Sciatic nerve (tissue), 2 donors: ENCODE data around the gene BAG1. TPM values are rescaled to one million over a fixed set of nuclear protein-coding genes. Genes with fewer than 3 reads are reported as not detected.

ENCODE experiments used
- ATAC-seq: fragments of 200-7000 bp; cut with Tn5 transposase; one replicate; pipeline ENCODE4 v1.9.1; 2020; ENCODE audit warnings: mild to moderate bottlenecking, moderate library complexity
- DNase-seq: peaks from one replicate; pipeline ENCODE4 v3.0.0-alpha.2; 2020; ENCODE audit warnings: low spot score
- intact Hi-C: fragments of 100-400 bp; cut with DNase I; formaldehyde crosslinking; loops from one replicate; pipeline ENCODE4 v1.14.2; 2022
- total RNA-seq: library from RNA; stranded (reverse); fragmentation: NEBNext Ultra II Directional; extraction: Animal tissue kit (Norgen Biotek cat#: 25700); gene quantifications from one replicate; pipeline ENCODE4 v1.2.1, GENCODE V29; 2021
- donor health status: DM: no; HTN: no; CAD: no.
- donor health status: DM: no; HTN: no; CAD: no.

The BAG1 gene
- 85.6 TPM for total RNA-seq

DNA sequence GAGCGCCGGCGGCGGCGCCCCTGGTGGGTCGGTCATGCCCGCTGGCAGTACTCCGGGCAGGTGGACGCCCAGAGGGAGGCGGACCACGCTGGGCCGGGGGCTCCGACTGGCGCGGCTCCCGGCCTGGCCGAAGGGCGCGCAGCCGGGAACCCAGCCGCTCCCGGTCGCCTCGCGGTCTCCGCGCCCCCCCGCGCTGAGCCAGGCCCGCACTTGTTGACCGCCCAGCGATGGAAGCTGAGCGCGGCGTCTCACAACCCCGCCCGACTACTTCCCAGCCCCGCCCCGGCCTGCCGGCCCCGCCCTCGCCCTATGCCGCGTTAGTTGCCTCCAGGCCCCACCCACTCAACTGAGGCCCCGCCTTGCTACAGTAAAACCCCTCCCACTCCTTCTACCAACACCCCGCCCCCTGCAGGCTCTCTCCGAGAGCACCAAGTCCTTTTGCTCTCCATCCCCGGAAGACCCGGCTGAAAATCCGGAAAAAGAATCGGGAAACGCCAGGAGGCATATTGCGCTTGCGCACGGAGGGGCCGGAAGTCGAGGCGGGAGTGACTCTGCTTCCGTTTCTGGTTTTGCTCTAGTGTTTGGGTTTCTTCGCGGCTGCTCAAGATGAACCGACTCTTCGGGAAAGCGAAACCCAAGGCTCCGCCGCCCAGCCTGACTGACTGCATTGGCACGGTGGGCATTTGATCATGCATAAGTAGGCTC lies at the start of gene BAG1, which contains the start of gene CHMP5:
BAG1 (minus strand) TSS at position 236 of the 705 bp plus-strand sequence.
CHMP5 (plus strand) TSS at position 577 of the 705 bp plus-strand sequence; CDS start at position 607, 30 bp downstream.
- DNase-seq, result peak; percentile 100
- ATAC-seq, result peak; percentile 99
- intact Hi-C loops, result no loop called here

DNA sequence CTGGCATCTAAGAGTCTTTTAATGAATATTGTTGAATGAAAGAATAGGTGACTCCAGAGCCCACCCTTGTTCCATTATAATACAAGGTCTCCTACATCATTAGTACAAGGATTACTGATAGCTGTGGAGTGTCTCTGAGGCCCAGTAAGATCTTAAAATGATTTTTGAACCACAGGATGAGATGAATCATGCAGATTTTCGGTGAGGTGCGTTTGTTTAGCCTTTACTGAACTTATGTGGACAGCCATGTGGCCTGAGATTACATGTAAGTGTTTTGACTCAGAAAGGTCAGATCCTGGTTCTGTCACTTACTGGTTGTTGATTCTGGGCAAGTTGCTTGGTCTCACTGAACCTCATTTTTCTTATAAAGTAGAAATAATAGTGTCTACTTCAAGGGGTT lies 47.4 kb upstream of the BAG1 start:
- DNase-seq, result no peak

DNA sequence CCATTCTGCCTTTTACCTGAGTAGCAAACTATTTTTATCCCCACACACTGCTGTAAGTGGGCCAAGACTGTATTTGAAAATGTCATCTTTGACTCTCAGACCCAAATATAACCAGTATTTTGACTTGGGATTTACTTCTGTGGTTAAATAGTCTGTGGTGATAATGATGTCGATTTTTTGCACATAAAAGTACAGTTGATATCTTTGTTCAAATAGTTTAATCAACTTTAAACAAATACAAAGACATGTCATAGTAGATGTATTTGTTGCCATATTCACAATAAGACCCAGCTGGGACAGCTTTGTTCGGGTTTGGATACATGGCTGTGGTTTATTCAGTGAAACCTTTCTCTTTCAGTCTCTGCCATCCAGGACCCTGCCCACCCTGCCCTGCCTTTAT lies 46.2 kb upstream of the BAG1 start:
- intact Hi-C loops, result no loop called here
- DNase-seq (no peak), ATAC-seq (no peak)

More for the DNA sequence above, 47.4 kb upstream of the BAG1 start:
- no peak for ATAC-seq
- intact Hi-C loops, result no loop called here

- ATAC-seq (no peak), DNase-seq (no peak)
- intact Hi-C loops, result no loop called here
These were observed 45.4 kb upstream of the BAG1 start for GRCh38 chr9:33309903-33310302.

GRCh38 chr9:33307067-33307466 lies 42.6 kb upstream of the BAG1 start:
- no peak for ATAC-seq
- intact Hi-C loops, result no loop called here
- DNase-seq, result no peak

- intact Hi-C loops, result no loop called here
- no peak for DNase-seq
- no peak for ATAC-seq
These were observed 41.5 kb upstream of the BAG1 start for GRCh38 chr9:33306037-33306436.

DNA sequence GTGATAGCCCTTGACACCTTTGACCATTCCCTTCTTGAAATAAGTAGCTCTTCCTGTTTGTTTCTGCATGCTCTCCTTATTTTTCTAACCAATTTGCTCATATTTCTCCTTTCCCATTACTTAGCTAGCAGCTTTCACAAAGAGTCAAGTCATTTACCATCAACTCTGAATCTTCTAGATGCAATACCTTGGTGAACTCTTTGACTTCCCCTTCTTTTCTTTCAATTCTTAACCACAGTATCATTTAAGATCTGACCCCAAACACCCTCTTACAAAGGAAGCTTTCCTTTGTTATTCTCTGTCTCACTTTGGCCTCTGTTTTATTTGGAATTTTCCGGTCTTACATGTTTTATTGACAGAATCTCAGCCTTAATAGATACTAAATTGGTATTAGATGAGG lies 39.9 kb upstream of the BAG1 start:
- ATAC-seq (no peak), DNase-seq (no peak)
- intact Hi-C loops, result no loop called here

DNA sequence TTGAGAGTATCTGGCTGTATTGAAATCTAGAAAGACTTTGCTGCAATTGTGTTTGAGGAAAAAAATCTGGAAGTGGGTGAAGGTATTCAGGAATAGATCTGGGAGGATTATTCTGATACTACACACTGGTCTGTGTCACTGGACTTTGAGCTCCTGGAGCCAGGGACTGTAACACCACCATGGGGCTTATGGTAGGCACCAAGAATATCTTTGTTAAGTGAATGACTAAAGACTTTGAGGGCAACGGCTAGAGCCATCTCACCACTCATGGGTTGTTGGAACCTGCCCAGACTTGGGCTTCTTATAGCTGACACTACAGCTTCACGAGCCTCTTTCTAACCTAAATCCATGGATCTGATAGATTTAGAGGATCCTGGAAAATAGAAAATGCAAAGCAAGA lies 36.0 kb upstream of the BAG1 start:
- ATAC-seq, result no peak
- DNase-seq, result no peak
- intact Hi-C loops, result no loop called here

DNA sequence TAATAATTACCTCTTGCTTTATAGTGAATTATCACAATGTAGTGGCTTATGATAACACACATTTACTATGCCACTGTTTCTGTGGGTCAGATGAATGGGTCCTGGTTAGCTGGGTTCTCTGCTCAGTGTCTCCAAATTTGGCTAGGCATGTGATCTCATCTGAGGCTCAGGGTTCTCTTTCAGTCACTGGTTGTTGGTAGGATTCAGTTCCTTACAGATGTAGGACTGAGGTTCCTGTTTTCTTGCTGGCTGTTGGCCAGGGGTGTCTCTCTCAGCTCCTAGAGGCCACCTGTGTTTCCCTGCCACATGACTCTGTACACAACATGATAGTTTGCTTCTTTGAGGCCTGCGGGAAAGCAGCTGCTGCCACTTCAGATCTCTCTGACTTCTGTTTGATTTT lies 32.9 kb upstream of the BAG1 start:
- ATAC-seq (peak; percentile 89), DNase-seq (no peak)
- intact Hi-C loops, result no loop called here

- DNase-seq (no peak), ATAC-seq (no peak)
- intact Hi-C loops, result no loop called here
These were observed 31.1 kb upstream of the BAG1 start for GRCh38 chr9:33295571-33295970.

DNA sequence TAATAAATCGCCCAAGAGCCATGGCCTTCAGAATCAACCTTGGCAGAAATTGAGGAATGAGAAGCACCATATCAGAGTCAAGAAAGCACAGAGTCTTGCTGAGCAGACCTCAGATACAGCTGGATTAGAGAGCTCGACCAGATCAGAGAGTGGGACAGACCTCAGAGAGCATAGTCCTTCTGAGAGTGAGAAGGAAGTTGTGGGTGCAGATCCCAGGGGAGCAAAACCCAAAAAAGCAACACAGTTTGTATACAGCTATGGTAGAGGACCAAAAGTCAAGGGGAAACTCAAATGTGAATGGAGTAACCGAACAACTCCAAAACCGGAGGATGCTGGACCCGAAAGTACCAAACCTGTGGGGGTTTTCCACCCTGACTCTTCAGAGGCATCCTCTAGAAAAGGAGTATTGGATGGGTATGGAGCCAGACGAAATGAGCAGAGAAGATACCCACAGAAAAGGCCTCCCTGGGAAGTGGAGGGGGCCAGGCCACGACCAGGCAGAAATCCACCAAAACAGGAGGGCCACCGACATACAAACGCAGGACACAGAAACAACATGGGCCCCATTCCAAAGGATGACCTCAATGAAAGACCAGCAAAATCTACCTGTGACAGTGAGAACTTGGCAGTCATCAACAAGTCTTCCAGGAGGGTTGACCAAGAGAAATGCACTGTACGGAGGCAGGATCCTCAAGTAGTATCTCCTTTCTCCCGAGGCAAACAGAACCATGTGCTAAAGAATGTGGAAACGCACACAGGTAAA lies 30.3 kb upstream of the BAG1 start:
- intact Hi-C loops, result no loop called here
- ATAC-seq, result no peak
- no peak for DNase-seq

GRCh38 chr9:33293782-33294181 lies 29.3 kb upstream of the BAG1 start:
- ATAC-seq, result no peak
- intact Hi-C loops, result no loop called here
- no peak for DNase-seq

DNA sequence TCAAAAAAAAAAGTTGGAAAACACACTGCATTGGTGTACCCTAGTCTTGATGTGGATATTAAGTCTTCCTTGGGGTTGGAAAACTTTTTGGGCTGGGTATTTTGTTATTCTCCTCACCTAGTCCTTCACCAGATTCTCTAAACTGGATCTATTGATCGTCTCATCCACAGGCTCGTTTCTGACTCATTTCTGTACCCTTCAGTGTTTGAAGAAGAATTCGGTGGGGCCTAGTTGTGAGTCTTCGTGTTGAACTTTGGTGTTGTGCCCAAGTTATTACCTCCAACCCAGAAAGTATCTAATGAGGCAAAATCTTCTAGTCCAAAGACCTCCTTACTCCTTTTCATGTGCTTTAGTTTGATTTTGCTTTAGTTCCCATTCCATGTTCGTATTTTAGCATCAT lies 27.4 kb upstream of the BAG1 start:
- intact Hi-C loops, result no loop called here
- DNase-seq (no peak), ATAC-seq (no peak)

GRCh38 chr9:33291031-33291397 lies 26.5 kb upstream of the BAG1 start:
- ATAC-seq (no peak), DNase-seq (no peak)
- intact Hi-C loops, result no loop called here

DNA sequence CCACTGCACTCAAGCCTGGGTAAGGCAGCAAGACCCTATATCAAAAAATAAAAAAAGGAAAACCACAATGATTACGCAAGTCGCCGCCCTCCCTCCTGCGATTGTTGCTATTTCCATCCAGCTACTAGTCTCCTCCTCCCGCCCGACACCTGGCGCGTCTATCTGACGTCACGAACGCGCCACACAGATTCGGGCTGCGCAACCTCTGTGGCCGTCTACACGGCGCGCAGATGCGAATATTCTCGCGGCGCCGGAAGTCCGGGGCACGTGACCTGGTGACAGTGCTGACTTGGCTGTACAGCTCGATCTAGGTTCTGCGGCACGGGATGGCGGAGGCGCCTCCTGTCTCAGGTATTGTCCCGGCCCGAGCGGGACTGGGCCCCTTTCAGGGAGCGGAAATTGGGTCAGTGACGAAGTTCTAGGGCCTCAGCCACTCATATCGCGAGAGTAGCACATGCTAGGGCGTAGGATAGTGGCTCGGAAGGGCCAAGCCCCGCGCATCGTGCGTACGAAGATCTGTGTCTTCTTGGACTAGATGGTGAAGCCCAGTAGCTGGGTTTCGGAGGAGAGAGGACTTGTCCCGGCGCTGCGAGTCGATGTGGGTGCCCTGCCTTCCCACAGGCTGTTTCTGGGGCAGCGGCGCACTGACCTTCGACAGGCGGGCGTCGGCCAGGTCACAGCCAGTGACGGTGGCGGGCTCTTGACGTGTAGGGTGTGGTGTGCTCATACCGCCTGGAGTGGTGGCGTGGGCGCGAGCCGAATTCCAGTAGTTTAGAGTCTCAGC lies 25.9 kb upstream of the BAG1 start, which contains the start of gene NFX1:
NFX1 (plus strand) TSS at position 270 of the 784 bp plus-strand sequence; CDS start at position 327, 57 bp downstream.
- intact Hi-C loops, result no loop called here
- DNase-seq (peak; percentile 99), ATAC-seq (peak; percentile 97)

- intact Hi-C loops, result no loop called here
- no peak for ATAC-seq
- DNase-seq, result no peak
These were observed 25.4 kb upstream of the BAG1 start for GRCh38 chr9:33289936-33290246.

GRCh38 chr9:33289496-33289895 lies 25.0 kb upstream of the BAG1 start:
- peak; percentile 66 for DNase-seq
- peak; percentile 32 for ATAC-seq
- intact Hi-C loops, result no loop called here

GRCh38 chr9:33288828-33289483 lies 24.4 kb upstream of the BAG1 start:
- no peak for DNase-seq
- intact Hi-C loops, result no loop called here
- no peak for ATAC-seq

GRCh38 chr9:33288235-33288634 lies 23.7 kb upstream of the BAG1 start:
- no peak for ATAC-seq
- intact Hi-C loops, result no loop called here
- DNase-seq, result no peak
